Left ventricle myocardium inferior (tissue), 1 donor: ENCODE measurements around the gene MCRIP1. TPM values are rescaled to one million over a fixed set of nuclear protein-coding genes. Genes with fewer than 3 reads are reported as not detected.

Experiments used
- DNase-seq: peaks from one replicate; pipeline ENCODE4 v3.0.0-alpha.2; 2020
- H3K27ac ChIP-seq: fragments of 200-600 bp; replicated peaks from 2 replicates; pipeline ENCODE4 v1.8.0; 2021
- H3K27me3 ChIP-seq: fragments of 200-600 bp; 2 replicates; pipeline ENCODE4 v1.8.0; 2021; ENCODE audit warnings: low read depth
- H3K36me3 ChIP-seq: fragments of 200-600 bp; 2 replicates; pipeline ENCODE4 v1.8.0; 2021
- H3K4me1 ChIP-seq: fragments of 200-600 bp; 2 replicates; pipeline ENCODE4 v1.8.0; 2021
- H3K4me3 ChIP-seq: fragments of 200-600 bp; 2 replicates; pipeline ENCODE4 v1.8.0; 2021; ENCODE audit warnings: mild to moderate bottlenecking, moderate library complexity
- H3K9me3 ChIP-seq: fragments of 200-600 bp; replicated peaks from 2 replicates; pipeline ENCODE4 v1.8.0; 2021
- CTCF ChIP-seq: fragments of 200-600 bp; IDR thresholded peaks from 2 replicates; pipeline ENCODE4 v1.8.0; 2021; ENCODE audit warnings: antibody characterized with exemption, mild to moderate bottlenecking, borderline replicate concordance
- intact Hi-C: fragments of 100-400 bp; cut with micrococcal nuclease; formaldehyde crosslinking; loops from one replicate; pipeline ENCODE4 v1.11.0; 2022
- total RNA-seq: library from RNA; stranded (reverse); fragmentation: NEBNext Ultra II Directional; extraction: Animal tissue kit (Norgen Biotek cat#: 25700); gene quantifications from one replicate; pipeline ENCODE4 v1.2.1, GENCODE V29; 2021
- donor health status: DM: no; HTN: yes; CAD: no; lungs with severe emphysema.

Gene MCRIP1
- total RNA-seq, 1 donor from 2014 or later = 110 TPM

- peaks cover 44% of the 10 kb centered on the region for H3K27me3 ChIP-seq
- no peaks in the 10 kb centered on the region for H3K4me1 ChIP-seq
- H3K36me3 ChIP-seq = no peaks in the 10 kb centered on the region
- intact Hi-C loops = no loop called here
- no peak for TF ChIP-seq CTCF
- no peak overlapping the region for H3K27ac ChIP-seq
- no peak overlapping the region for H3K4me3 ChIP-seq
- no peaks in the 10 kb centered on the region for H3K9me3 ChIP-seq
- DNase-seq = no peak
Observed at GRCh38 chr17:81815646-81815986, 17.5 kb downstream of the MCRIP1 start.

- H3K27ac ChIP-seq = no peak overlapping the region
- no peak for DNase-seq
- no peaks in the 10 kb centered on the region for H3K9me3 ChIP-seq
- intact Hi-C loops = no loop called here
- no peak overlapping the region for H3K4me3 ChIP-seq
- peaks cover 50% of the 10 kb centered on the region for H3K27me3 ChIP-seq
- H3K4me1 ChIP-seq = no peaks in the 10 kb centered on the region
- H3K36me3 ChIP-seq = no peaks in the 10 kb centered on the region
- TF ChIP-seq CTCF = no peak
Observed at GRCh38 chr17:81814748-81815645, 18.1 kb downstream of the MCRIP1 start.

GRCh38 chr17:81813861-81814683 is 19.0 kb downstream of the MCRIP1 start:
- H3K27me3 ChIP-seq = peaks cover 54% of the 10 kb centered on the region
- no peak for DNase-seq

GRCh38 chr17:81813371-81813684 is 19.8 kb downstream of the MCRIP1 start:
- Histone ChIP-seq H3K36me3 (no peaks in the 10 kb centered on the region), H3K4me3 (no peak overlapping the region), H3K27ac (no peak overlapping the region), H3K9me3 (no peaks in the 10 kb centered on the region), H3K4me1 (no peaks in the 10 kb centered on the region), H3K27me3 (peaks cover 61% of the 10 kb centered on the region)
- DNase-seq = no peak
- intact Hi-C loops = no loop called here
- no peak for TF ChIP-seq CTCF

More at GRCh38 chr17:81813861-81814683, 19.0 kb downstream of the MCRIP1 start:
- Histone ChIP-seq H3K4me1 (no peaks in the 10 kb centered on the region), H3K36me3 (no peaks in the 10 kb centered on the region), H3K4me3 (no peak overlapping the region), H3K9me3 (no peaks in the 10 kb centered on the region), H3K27ac (no peak overlapping the region)
- TF ChIP-seq CTCF = no peak
- intact Hi-C loops = no loop called here

- intact Hi-C loops = no loop called here
- no peak for DNase-seq
Observed at GRCh38 chr17:81812571-81813370, 20.3 kb downstream of the MCRIP1 start.

More at GRCh38 chr17:81812571-81813370, 20.3 kb downstream of the MCRIP1 start:
- H3K27ac ChIP-seq = no peak overlapping the region
- peaks cover 67% of the 10 kb centered on the region for H3K27me3 ChIP-seq
- H3K9me3 ChIP-seq = no peaks in the 10 kb centered on the region
- H3K36me3 ChIP-seq = no peaks in the 10 kb centered on the region
- no peak overlapping the region for H3K4me3 ChIP-seq
- TF ChIP-seq CTCF = no peak
- no peaks in the 10 kb centered on the region for H3K4me1 ChIP-seq
